Peyer's patch (tissue), 4 donors: ENCODE results near the gene ANO2. TPM values are rescaled to one million over a fixed set of nuclear protein-coding genes. Genes with fewer than 3 reads are reported as not detected.

Experiments
- DNase-seq, 3 donors: peaks; one replicate each; pipeline ENCODE4 v3.0.0-alpha.2; 2017 to 2019
- H3K27ac ChIP-seq, 4 donors: fragments of 200-600 bp; sonication (generic); one replicate each; pipeline ENCODE4 v1.5.1; 2016 to 2019
- H3K27me3 ChIP-seq, 2 donors: fragments of 200-600 bp; sonication (generic); one replicate each; pipeline ENCODE4 v1.5.1; 2019
- H3K36me3 ChIP-seq, 3 donors: fragments of 200-600 bp; sonication (generic); one replicate each; pipeline ENCODE4 v1.5.1; 2016 to 2019
- H3K4me1 ChIP-seq, 4 donors: fragments of 200-600 bp; sonication (generic); one replicate each; pipeline ENCODE4 v1.5.1; 2016 to 2019
- H3K4me3 ChIP-seq, 4 donors: fragments of 200-600 bp; sonication (generic); 1 replicate in 3 of 4; 2 replicates in 1 of 4; pipeline ENCODE4 v1.5.1; 2016 to 2019; ENCODE audit warnings: mild to moderate bottlenecking in 1 of 4
- H3K9me3 ChIP-seq, 4 donors: fragments of 200-600 bp; sonication (generic); one replicate each; pipeline ENCODE4 v1.5.1; 2016 to 2019; ENCODE audit warnings: mild to moderate bottlenecking in 1 of 4
- POLR2A ChIP-seq, 2 donors: fragments of 450-650 bp; IDR thresholded peaks; one replicate each; pipeline ENCODE4 v1.5.1; 2017; ENCODE audit warnings: antibody characterized with exemption in 2 of 2, mild to moderate bottlenecking in 2 of 2, moderate library complexity in 2 of 2
- total RNA-seq, 4 donors: library from RNA; depleted of rRNA; stranded (reverse); fragments of >200 nt; gene quantifications; one replicate each; pipeline ENCODE4 v1.1.0, GENCODE V29; 2016
- TF ChIP-seq, protein P1 (sequence below), 6 experiments: fragments of 450-650 bp in 4 of 6; fragments of 200-600 bp in 2 of 6; sonication (generic) in 1 of 6; IDR thresholded peaks; one replicate each; pipeline ENCODE4 v1.5.1; 2017 to 2019; ENCODE audit warnings: antibody characterized with exemption in 6 of 6, mild to moderate bottlenecking in 3 of 6, moderate library complexity in 1 of 6

Gene ANO2
- total RNA-seq, 4 donors from 2014 or later, result 0.53 to 23.9 (median 5.8) TPM

DNA sequence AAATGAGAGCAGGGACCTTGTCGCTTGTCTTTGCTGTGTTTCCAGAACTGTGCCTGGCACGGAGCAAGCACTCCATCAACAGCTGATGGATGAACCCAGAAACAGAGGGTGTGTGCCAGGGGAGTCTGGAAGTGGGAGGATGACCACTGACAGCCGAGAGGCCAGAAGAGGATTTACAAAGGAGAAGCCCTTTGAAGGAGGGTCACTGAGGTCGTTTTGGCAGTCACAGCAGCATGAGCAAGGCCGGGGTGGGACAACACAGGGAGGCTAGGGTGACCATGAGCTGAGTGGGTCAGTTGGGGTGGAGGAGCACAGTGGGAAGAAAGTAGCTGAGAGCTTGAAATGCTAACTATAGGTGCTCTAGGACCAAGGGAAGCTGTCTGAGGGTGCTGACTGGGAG lies 313.6 kb downstream of the ANO2 start:
- Histone ChIP-seq H3K27ac (no peak overlapping the region), H3K9me3 (no peaks in the 10 kb centered on the region), H3K4me3 (no peak overlapping the region), H3K36me3 (no peaks in the 10 kb centered on the region), H3K4me1 (no peaks in the 10 kb centered on the region), H3K27me3 (no peaks in the 10 kb centered on the region)
- TF ChIP-seq POLR2A (IDR thresholded peaks at IDR 0.05), result no peak
- TF ChIP-seq, protein P1, sequence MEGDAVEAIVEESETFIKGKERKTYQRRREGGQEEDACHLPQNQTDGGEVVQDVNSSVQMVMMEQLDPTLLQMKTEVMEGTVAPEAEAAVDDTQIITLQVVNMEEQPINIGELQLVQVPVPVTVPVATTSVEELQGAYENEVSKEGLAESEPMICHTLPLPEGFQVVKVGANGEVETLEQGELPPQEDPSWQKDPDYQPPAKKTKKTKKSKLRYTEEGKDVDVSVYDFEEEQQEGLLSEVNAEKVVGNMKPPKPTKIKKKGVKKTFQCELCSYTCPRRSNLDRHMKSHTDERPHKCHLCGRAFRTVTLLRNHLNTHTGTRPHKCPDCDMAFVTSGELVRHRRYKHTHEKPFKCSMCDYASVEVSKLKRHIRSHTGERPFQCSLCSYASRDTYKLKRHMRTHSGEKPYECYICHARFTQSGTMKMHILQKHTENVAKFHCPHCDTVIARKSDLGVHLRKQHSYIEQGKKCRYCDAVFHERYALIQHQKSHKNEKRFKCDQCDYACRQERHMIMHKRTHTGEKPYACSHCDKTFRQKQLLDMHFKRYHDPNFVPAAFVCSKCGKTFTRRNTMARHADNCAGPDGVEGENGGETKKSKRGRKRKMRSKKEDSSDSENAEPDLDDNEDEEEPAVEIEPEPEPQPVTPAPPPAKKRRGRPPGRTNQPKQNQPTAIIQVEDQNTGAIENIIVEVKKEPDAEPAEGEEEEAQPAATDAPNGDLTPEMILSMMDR (IDR thresholded peaks at IDR 0.05), result no peak
- no peak for DNase-seq

DNA sequence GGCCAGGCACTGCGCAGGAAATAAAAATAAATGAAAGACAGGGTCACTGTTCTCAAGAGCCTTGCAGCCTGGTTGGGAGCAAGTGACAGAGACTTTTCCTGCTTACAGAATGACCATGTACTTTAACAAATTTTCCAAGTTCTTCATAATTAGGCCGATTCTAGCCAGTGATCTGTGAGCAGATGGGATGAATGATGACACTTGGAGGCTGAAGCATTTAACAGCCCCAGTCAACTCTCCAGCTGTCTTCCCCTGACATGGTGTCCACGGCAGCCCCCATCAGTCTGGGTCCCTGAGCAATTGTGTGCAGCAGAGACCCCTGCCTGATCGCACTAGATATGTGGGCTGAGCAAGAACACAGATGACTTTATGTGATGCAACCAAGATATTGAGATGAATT lies 314.3 kb downstream of the ANO2 start:
- Histone ChIP-seq H3K9me3 (no peaks in the 10 kb centered on the region), H3K4me1 (no peaks in the 10 kb centered on the region), H3K27ac (no peak overlapping the region), H3K4me3 (no peak overlapping the region), H3K27me3 (no peaks in the 10 kb centered on the region), H3K36me3 (no peaks in the 10 kb centered on the region)
- no peak for DNase-seq
- TF ChIP-seq, protein P1 (IDR thresholded peaks at IDR 0.05), result no peak
- TF ChIP-seq POLR2A (IDR thresholded peaks at IDR 0.05), result no peak

DNA sequence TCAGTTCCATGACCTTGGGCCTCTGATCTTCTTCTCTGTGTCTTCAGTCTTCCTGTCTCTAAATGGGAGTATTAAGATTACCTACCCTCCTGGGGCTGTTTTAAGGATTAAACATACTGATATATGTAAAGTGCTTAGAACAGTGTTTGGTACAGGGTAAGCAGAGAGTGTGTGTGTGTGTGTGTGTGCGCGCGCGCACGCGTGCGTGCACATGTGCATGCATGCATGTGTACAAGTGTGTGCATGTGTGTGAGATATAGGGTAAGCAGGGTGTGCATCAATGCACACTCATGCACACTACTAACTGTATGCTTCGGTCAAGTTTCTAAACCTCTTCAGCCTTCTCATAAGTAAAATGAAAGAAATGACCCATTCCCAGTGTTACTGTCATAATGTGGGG lies 316.6 kb downstream of the ANO2 start:
- H3K27ac ChIP-seq, result no peak overlapping the region
- DNase-seq, result no peak
- no peak overlapping the region for H3K4me3 ChIP-seq
- no peaks in the 10 kb centered on the region for H3K36me3 ChIP-seq
- no peaks in the 10 kb centered on the region for H3K4me1 ChIP-seq
- no peaks in the 10 kb centered on the region for H3K27me3 ChIP-seq
- no peaks in the 10 kb centered on the region for H3K9me3 ChIP-seq
- TF ChIP-seq, protein P1 (IDR thresholded peaks at IDR 0.05), result no peak
- TF ChIP-seq POLR2A (IDR thresholded peaks at IDR 0.05), result no peak

DNA sequence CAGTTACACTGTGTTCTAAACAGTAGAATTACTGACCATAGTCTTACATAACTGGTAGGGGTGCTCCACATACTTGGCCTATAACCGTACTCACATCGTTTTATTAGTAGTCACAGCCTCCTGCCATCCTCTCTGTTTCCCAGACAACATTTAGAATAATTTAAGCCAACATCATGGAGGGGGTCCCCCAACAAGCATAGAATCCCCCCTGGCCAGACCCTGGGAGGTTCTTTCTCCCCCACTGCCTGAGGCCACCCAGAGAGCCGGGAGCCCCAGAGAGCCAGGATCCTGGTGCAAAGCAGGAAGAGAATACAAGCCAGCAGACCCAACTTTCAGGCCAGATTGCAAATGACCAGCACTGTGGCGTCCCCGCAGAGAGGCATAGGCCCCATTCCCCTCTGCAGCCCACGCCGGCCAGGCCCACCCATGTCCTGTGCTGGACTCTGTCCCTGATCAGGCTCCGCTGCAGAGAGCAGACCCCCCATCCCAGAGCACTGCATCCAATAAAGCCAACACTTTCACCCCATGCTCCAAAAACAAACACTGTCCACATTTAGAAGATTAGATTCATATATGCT lies 317.9 kb downstream of the ANO2 start:
- Histone ChIP-seq H3K36me3 (no peaks in the 10 kb centered on the region), H3K9me3 (no peaks in the 10 kb centered on the region), H3K27ac (no peak overlapping the region), H3K4me1 (no peaks in the 10 kb centered on the region), H3K4me3 (no peak overlapping the region), H3K27me3 (no peaks in the 10 kb centered on the region)
- TF ChIP-seq POLR2A (IDR thresholded peaks at IDR 0.05), result no peak
- TF ChIP-seq, protein P1 (IDR thresholded peaks at IDR 0.05), result no peak
- no peak for DNase-seq

DNA sequence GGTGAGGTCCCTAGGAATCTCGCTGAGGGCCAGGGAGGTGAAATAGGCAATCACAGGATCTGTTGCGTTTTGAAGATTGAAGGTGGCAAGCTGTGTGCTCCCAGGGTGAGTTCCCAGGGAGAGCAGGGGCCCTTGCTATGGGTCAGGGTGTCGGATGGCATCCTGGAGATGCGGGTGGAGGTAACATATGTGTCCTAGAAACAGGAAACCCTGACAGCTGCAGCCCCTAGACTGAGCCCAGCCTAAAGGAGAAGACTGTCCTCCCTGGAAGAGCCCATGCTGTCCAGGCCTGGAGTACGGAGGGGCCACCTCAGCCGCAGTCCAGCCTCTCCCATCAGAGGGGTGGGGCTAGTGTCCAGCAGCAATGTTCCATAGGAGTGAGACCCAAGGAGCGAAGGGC lies 318.9 kb downstream of the ANO2 start:
- Histone ChIP-seq H3K27me3 (no peaks in the 10 kb centered on the region), H3K9me3 (no peaks in the 10 kb centered on the region), H3K27ac (no peak overlapping the region), H3K36me3 (no peaks in the 10 kb centered on the region), H3K4me1 (no peaks in the 10 kb centered on the region), H3K4me3 (no peak overlapping the region)
- no peak for TF ChIP-seq POLR2A (IDR thresholded peaks at IDR 0.05)
- TF ChIP-seq, protein P1 (IDR thresholded peaks at IDR 0.05), result no peak
- no peak for DNase-seq
